GM18520 (cell line): ENCODE measurements around the gene ELMOD1.

Source experiments
- ATAC-seq: cut with Tn5 transposase; IDR thresholded peaks from one replicate; pipeline ENCODE4 v1.9.1; 2021; ENCODE audit not compliant: unreplicated experiment

The ELMOD1 gene

DNA sequence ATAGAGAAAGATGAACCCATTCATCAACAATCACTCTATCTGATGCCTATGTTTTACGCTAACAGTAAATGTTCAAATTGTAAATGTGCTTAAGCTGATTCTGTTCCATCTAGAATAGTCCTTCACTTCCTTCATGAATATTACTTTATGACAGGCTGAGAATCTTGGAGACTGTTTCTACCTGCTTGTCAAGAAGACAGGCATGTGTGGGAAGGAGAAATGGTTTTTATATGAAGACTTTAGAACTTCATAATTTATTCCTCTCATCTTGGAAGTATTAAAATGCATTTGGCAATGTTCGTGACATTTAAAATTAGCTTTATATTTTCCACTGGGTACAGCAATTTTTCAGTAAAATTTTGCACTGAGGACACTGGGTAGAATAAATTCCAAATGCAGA lies 41.0 kb downstream of the ELMOD1 start:
- no peak for ATAC-seq

DNA sequence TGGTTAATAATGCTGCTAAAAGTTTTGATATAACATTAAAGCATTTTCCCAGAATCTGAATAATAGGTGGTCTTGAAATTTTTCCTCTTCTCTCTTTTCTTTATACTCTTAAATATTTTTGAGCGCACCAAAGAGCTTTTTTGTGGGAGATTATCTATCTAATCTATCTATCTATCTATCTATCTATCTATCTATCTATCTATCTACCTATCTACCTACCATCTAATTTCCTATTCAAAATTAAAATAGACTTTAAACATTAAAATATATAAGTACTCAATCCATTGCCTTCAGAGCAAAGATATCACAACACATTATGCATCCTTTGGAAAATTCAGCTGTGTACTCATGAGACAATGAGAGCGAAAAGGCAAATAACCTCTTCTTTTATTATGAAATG lies 55.8 kb downstream of the ELMOD1 start:
- ATAC-seq, result no peak

GRCh38 chr11:107648242-107648641 lies 57.3 kb downstream of the ELMOD1 start:
- no peak for ATAC-seq

DNA sequence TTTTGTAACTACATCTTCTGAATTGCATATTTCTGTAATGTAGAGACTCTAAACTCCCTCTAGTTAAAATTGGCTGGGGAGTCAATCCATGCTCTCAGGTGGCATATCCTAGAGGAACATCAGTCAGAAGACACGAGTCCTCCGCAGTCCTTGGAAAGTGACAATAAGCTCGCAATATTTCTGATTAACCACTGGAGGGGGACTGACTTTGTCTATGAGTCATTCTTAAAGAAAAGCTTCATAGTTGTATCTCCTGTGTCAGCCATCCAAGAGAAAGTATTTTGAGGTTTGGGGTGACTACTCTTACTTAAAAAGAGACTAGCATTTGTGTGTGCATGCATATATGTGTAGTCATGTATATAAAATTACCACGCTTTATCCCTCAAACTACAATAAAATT lies 60.7 kb downstream of the ELMOD1 start:
- ATAC-seq, result no peak

DNA sequence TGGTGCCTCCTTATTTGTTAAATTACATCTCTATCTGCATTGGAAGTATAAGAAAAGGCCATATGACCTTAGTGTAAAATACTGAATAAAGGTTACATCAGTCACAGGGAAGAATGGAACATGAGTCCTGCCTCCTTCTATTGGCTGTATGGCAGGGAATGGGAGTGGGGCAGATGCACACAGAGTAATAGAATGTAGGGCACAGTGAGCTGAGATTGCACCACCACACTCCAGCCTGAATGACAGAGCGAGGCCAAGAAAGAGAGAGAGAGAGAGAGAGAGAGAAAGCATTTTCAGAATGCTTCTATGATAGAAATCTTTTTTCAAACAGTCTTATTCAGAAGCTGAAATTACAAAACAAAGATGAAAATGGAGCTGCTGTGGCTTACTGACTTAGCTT lies 62.1 kb downstream of the ELMOD1 start:
- no peak for ATAC-seq

DNA sequence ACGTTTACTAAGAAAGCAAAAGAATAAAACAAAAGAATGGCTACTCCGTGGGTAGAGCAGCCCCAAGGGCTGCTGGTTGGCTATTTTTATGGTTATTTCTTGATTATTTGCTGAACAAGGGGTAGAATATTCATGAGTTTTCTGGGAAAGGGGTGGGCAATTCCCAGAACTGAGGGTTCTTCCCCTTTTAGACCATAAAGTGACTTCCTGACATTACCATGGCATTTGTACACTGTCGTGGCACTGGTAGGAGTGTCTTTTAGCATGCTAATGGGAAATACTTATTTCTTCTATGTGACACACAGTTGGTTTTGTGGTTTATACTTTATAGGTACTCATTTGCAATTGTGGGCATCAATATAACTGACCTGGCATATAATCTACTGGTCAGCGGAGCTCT lies 64.7 kb downstream of the ELMOD1 start:
- no peak for ATAC-seq

- ATAC-seq, result no peak
Measured at GRCh38 chr11:107659310-107659709, 68.4 kb downstream of the ELMOD1 start.

GRCh38 chr11:107660066-107660465 lies 69.1 kb downstream of the ELMOD1 start:
- no peak for ATAC-seq

DNA sequence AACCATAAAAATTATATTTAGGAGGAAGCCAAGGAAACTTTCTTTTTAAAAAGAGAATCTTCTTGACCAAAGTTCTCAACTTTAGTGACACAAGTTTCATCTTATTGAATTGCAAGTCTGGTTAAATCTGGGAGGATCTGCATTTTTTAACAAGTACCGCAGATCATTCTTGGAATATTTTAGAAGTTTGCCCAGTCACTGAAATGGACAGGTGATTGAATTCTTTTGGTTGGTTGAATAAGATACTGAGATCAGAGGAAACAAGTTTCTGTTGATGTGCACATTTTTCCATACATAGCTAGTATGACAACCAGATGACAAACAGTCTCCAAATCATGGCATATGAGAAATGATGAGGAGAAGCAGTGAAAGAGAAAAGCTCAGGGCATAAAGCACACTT lies 70.7 kb downstream of the ELMOD1 start:
- no peak for ATAC-seq

DNA sequence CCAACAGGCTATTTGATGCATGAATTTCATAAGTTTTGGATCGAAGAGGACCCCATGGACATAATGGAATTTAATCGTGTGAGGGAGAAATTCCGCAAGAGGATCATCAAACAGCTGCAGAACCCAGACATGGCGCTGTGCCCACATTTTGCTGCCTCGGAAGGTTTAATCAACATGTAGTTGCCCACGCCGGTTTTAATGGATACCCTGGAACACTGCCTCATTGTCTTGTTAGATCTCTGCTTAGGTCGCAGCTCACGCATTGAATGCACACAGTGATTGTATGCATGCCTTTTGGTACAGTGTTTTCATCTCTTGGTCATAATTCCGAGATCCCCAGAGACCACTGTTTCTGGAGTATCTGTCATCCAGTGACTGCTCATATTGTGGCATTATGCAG lies 74.1 kb downstream of the ELMOD1 start:
- no peak for ATAC-seq

- ATAC-seq, result no peak
Measured at GRCh38 chr11:107666911-107667613, 76.1 kb downstream of the ELMOD1 start.

GRCh38 chr11:107669191-107669740 lies 78.3 kb downstream of the ELMOD1 start:
- ATAC-seq, result no peak

- no peak for ATAC-seq
Measured at GRCh38 chr11:107669893-107670601, 79.1 kb downstream of the ELMOD1 start.

DNA sequence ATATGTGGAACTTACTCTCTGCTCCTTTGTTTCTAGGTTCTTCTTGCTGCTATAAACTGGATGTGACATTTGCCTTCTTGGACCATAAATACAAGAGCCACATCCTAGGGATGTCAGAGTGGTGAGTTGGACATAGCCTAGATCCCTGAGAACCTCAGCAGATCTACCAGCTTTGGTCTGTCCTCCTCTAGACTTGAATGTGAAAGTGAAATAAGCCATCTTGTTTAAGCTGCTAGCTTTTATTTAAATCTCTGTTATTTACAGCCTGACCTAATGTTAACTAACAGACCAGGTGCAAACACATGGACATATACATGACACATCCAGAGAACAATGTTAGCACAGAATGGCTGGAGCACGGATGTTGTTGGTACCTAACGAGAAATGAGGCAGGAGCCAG lies 85.0 kb downstream of the ELMOD1 start:
- ATAC-seq, result no peak

DNA sequence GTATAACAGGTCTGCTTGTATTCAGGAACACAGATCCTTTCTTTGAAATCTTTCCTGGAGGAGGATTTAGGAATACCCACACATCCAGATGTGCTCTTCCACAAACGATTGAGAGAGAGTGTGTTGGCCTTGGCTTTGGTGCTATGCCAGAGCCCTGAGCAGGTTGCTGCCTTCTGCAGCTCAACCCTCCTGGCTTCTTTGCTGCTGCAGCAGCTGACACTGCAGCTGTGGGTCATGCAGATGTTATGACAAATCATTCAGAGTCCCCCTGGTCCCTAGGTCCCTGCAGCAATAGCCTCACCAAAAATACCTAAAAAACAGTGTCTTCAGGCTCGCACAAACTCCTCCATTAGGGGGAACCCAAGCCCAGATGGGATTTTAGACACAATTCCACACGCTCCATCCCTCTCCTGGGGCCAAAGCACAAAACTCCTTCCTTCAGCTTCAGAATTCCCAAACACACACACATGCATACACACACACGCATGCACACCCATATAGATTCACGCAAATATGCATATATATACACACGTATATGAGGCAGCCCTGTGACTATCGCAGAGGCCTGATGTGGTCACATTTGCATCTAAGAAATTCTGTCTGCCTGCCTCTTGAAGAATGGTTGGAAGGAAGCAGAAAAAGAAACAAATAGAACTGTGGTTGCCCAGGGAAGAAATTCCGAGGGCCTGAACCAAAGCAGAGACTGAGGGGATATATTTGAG lies 85.5 kb downstream of the ELMOD1 start:
- ATAC-seq, result no peak

GRCh38 chr11:107677924-107678631 lies 87.1 kb downstream of the ELMOD1 start:
- no peak for ATAC-seq

DNA sequence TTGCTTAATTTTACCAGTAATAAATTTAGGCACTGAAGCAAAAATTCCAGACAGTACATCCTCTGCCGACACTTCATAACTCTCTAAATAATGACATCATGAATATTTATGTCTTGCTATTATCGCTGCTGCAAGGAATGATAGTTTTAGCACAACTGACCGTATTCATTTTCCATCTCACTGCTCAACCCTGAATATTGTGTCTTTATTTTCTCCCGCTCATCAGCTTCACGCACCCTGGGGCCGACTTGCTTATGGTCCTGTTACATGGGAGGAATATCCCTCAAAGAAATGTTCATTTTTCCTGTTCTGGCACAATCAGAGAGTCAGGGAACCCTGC lies 87.7 kb downstream of the ELMOD1 start:
- no peak for ATAC-seq

GRCh38 chr11:107679255-107680024 lies 88.5 kb downstream of the ELMOD1 start:
- ATAC-seq, result no peak

DNA sequence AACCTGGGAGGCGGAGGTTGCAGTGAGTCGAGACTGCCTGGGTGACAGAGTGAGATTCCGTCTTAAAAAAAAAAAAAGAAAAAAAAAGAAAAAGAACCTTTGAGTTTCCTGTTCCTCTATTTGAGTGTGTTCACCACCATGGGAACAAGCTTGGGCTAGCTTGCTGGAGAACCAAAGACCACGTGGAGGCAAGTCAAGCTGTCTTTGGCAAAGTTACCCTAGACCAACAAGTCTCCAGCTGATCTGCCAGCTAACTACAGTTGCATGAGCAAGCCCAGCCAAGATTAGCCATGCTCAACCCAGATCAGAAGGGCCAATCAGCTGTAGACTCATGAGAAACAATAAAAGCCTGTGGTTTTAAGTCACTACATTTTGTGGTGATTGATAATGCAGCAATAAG lies 91.2 kb downstream of the ELMOD1 start:
- no peak for ATAC-seq

- no peak for ATAC-seq
Measured at GRCh38 chr11:107682572-107682971, 91.6 kb downstream of the ELMOD1 start.

DNA sequence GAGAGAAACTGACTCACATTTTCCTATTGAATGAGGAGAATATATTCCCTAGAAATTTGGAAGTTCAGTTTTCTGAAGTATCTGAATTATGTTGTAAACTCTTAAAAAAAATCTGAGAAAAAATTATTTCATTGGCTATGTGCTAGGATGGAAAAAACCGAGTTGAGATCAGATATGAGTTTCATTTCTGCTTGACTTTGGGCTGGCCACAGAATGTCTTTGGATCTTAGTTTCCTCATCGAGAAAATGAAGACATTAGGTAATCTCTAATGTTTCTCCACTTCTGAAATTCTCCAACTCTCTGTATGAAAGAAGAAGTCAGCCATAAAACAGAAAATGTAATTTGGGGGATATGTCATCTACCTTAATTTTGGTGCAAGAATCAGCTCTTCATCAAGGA lies 92.1 kb downstream of the ELMOD1 start:
- ATAC-seq, result no peak
